ENCODE data around the gene ADAMTS3.

DNA sequence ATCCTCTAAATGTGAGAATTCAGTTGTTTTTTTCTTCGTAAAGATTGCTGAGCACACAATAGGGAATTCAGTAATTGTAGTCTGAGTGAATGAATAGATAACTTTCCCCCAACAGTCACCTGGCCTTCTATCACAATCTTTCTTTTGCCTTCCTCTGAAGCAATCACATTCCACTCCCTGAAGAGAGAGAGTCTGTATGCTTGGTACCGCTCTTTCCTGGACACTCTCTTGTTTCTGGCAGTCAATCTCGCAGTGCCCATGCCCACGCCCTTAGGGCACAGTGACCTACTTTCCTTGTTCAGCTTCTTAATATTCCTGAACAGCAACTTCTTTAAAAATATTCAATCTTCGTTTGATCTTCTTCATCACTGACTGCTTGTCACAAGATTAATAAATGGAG lies 255.9 kb downstream of the ADAMTS3 start:
- TF ChIP-seq POLR2A (IDR thresholded peaks at IDR 0.05) (no peak), CTCF (IDR thresholded peaks at IDR 0.05) (no peak)
